HG02642 (cell line): Measurements from ENCODE around the gene PTPRG.

ENCODE experiments used
- ATAC-seq: cut with Tn5 transposase; IDR thresholded peaks from one replicate; pipeline ENCODE4 v1.9.1; 2021; ENCODE audit warnings: mild to moderate bottlenecking; ENCODE audit not compliant: unreplicated experiment, poor library complexity

The PTPRG gene

GRCh38 chr3:61966200-61966599, 404.8 kb downstream of the PTPRG start:
- ATAC-seq: no peak

GRCh38 chr3:61967019-61967418, 405.6 kb downstream of the PTPRG start:
- no peak for ATAC-seq

GRCh38 chr3:61967937-61968336, 406.6 kb downstream of the PTPRG start:
- no peak for ATAC-seq

GRCh38 chr3:61974662-61975061, 413.3 kb downstream of the PTPRG start:
- ATAC-seq: no peak

GRCh38 chr3:61975199-61975598, 413.8 kb downstream of the PTPRG start:
- ATAC-seq: no peak

GRCh38 chr3:61975936-61976335, 414.6 kb downstream of the PTPRG start:
- no peak for ATAC-seq

GRCh38 chr3:61978460-61979419, 417.4 kb downstream of the PTPRG start:
- ATAC-seq: no peak

- ATAC-seq: no peak
These were observed 418.3 kb downstream of the PTPRG start for GRCh38 chr3:61979638-61980037.

GRCh38 chr3:61980041-61980440, 418.7 kb downstream of the PTPRG start:
- no peak for ATAC-seq

- no peak for ATAC-seq
These were observed 419.7 kb downstream of the PTPRG start for GRCh38 chr3:61981060-61981459.

- no peak for ATAC-seq
These were observed 422.1 kb downstream of the PTPRG start for GRCh38 chr3:61983479-61983878.

GRCh38 chr3:61985020-61985419, 423.6 kb downstream of the PTPRG start:
- ATAC-seq: no peak

GRCh38 chr3:61986473-61986872, 425.1 kb downstream of the PTPRG start:
- no peak for ATAC-seq

GRCh38 chr3:61989681-61990080, 428.3 kb downstream of the PTPRG start:
- no peak for ATAC-seq

- no peak for ATAC-seq
These were observed 429.1 kb downstream of the PTPRG start for GRCh38 chr3:61990327-61991027.

GRCh38 chr3:61991706-61992105, 430.3 kb downstream of the PTPRG start:
- no peak for ATAC-seq

- ATAC-seq: no peak
These were observed 435.0 kb downstream of the PTPRG start for GRCh38 chr3:61996366-61996765.

- no peak for ATAC-seq
These were observed 435.7 kb downstream of the PTPRG start for GRCh38 chr3:61997101-61997500.

GRCh38 chr3:62003835-62004234, 442.5 kb downstream of the PTPRG start:
- no peak for ATAC-seq

- no peak for ATAC-seq
These were observed 445.7 kb downstream of the PTPRG start for GRCh38 chr3:62007036-62007435.

GRCh38 chr3:62010989-62011388, 449.6 kb downstream of the PTPRG start:
- no peak for ATAC-seq
